ENCODE results near the gene NAP1L5. TPM values are rescaled to one million over a fixed set of nuclear protein-coding genes. Genes with fewer than 3 reads are reported as not detected.

The NAP1L5 gene
- total RNA-seq, 1 donor from 2014 or later, result 4.2 TPM

DNA sequence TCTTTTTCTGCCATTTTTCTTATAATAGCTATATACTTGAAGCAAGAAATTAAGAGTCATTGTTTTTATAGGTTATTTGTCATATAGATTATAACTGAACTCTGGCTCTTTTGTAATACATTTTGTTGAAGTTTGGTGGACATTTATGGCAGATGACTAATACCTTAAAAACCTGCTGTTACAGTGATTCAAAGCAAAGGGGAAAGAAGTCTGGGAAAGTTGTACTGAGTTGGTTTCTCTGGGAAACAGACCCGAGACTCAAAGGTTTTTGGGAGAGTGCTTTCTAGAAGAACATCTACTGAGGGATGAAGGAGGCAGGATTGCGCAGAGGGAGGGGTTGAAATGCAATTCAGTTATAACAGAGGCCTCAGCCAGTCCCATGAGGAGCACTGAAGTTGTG is 35.9 kb downstream of the NAP1L5 start:
- intact Hi-C loops (cut with micrococcal nuclease), result loop anchor here (2.0 kb wide), 1 partner anchor 69 kb away; the partner anchor contains the start of gene HERC3

DNA sequence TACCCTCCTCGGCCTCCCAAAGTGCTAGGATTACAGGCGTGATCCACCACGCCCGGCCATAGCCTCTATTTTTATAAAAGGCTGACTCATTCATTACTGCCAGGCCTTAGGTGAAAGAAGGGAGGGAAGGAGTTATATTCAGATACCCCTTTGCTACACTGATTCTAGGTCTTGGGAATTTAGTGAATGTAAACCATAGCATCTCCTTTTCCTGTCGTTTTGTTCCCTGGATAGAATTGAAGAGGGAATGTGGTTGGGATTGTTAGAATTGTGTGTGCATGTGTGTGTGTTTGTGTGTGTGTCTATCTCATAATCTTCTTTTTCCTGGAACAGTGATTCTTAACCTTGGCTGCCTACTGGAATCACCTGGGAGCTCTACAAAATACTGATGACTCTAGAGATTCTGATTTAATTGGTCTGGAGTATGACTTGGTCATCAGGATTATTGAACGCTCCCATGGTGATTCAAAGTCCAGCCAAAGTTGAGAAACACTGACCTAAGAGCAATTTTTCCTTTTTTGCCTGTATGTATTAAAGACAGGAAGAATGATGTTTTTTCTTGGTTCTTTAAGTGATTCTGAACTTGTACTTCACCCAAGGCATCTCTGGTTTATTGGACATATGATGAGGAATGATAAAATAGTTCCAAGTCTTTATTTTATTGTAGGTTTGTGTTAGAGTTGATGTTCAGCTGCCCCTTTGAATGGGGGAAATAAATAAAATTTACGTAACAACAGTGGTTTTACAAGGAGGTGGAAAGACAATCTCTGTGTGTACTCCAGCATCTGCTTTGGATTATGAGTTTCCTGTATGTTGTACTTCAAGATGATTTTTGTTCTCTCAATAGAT is 37.0 kb downstream of the NAP1L5 start:
- intact Hi-C loops (cut with micrococcal nuclease), result loop anchor here (2.0 kb wide), 1 partner anchor 68 kb away; the partner anchor contains the start of gene HERC3

DNA sequence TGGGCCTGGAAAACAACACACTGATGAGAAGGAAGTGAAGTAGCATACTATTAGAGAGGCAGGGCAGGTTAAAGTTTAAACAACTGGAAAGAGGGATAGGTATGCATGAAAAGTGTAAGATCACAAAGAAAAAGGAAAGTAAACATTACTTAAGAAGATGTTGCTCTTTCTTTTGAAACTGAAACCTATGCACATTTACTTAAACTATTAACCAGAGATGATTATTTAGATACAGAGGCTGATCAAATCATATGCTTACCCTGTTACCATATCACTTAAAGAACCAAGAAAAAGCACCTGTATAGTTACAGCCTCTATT is 37.8 kb downstream of the NAP1L5 start:
- intact Hi-C loops (cut with micrococcal nuclease), result loop anchor here (1.0 to 2.0 kb wide), 3 partner anchors 67 to 134 kb away; partner anchors contain the start of gene HERC3

DNA sequence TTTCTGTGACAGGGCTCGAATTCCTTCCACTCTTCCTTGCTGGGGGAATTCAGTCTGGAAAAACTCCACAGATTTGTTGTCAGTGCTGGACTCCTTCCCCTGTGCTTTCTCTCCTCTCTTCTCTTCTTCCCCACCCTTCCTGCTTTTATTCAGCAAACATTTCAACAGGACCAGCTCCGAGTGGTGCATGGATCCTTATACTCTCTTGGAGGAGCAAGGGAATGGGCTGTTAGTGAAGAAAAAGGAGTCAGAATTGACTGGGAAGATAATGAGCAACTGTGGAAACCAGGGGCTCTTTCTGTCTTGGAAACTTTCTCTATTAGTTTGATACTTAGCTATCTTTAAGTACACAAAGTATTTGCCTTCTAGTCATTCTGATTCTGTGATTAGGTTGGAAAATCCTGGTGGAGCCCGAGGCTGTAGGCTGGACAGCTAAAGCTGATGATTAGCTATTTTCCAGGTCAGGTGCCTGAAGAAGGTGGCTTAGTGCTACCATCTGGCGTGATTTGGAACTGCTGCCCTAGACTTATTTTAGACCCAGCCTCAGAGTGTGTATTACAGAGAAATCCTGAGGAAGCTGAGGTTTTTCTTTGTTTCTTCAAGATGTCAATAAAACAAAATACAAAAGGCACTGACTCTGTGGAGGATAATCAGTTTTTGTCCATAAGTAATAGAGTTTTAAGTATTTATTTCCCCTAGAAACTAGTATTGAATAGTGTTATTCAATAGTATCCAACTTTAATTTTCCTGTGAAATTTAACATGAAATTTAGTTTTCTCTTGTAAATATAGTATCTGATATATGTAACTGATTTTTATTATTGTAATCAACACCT is 38.4 kb downstream of the NAP1L5 start:
- intact Hi-C loops (cut with micrococcal nuclease), result loop anchor here (1.0 kb wide), 2 partner anchors 120 to 133 kb away; no protein-coding TSS in a partner anchor

DNA sequence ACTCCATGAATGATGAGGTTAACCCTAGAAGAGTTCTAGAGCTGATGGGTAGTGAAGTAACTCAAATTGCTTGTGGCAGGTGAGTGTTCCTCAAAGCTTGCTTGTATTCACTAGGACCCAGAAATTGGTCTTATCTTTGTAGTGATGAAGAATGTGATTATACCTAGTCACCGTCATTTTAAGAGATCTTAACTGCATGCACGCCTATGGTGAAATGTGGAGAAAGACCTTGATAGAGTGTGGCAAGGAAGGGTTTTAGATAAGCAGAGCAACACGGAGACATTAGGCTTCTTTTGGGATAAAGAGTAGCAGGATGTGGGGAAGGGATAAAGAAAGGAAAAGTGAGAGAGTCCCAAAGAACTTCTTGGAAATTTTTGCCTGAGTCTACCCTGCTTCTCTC is 42.4 kb downstream of the NAP1L5 start:
- intact Hi-C loops (cut with micrococcal nuclease), result no loop called here

DNA sequence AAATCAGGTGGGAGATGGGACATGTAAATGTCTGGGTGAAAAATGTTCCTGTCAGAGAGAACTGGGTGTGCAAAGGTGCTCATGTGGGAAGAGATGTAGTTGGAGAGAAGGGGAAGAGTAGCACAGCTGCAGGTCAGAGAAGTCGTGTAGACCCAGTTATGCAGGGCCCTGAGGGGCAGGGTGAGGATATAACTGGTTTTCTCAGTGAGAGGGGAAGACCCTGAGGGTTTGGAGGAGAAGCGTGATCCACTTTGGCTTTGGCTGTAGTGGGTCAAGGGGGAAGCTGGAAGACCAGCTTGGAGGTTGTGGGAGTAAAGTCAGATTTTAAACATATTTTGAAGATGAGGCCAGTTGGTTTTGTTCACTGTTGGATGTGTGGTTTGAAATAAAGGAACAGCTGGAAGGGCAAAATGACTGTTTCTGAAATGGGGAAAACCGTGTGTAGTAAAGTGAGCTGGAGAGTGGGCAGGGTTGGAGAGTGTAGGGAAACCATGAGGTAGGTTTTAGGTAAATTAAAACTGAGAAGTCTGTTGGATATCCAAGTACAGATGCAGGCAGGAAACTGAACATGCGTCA is 44.2 kb downstream of the NAP1L5 start:
- intact Hi-C loops (cut with micrococcal nuclease), result no loop called here

DNA sequence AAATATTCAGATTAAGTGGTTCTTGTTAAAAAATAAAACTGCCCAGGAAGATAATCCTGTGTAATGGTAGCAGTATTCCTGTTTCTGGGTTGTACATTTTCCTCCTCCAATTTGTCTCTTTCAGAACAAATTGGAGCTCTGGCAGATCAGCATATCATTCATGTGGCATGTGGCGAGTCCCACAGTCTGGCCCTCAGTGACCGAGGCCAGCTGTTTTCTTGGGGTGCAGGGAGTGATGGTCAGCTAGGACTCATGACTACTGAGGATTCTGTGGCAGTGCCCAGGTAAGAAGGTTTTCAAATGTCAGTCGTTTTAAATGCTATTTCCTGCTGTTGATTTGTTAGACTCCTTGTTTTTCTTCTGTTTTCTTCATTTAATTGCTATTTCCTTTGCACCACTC is 47.9 kb downstream of the NAP1L5 start:
- intact Hi-C loops (cut with micrococcal nuclease), result no loop called here

DNA sequence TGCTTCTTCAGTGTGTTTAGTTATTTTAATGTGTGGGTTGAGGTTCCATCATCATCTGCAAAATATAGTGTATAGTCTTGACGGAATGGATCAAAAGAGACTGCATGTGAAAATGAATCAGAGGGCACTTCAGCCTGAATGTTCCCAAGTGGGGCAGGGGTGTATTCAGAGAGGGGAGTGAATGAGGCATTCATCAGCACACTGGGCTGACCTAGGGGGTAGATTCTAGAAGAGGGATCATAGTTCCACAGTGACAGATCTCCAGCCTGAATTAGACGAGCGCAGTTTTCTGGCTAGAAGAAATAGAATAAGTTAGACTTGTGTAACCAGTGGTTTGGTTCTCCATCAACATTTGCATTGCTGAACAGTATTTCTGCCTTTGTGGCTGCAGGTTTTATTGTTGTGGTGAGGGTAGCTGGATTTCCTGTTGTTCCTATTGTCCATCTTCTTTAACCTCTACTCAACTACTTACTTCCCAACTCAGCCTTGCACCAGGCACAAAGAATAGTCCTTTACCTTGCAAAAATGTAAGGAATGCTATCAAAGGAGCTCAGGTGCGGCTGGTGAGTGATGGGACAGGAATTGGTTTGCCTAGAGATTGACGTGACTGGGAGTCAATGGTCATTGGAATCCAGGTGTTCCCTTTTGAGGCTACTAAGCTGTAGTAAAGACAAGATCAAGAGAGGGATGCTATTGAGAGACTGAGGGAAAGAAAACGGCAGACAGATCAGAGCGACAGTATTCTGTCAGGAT is 50.9 kb downstream of the NAP1L5 start:
- intact Hi-C loops (cut with micrococcal nuclease), result no loop called here

DNA sequence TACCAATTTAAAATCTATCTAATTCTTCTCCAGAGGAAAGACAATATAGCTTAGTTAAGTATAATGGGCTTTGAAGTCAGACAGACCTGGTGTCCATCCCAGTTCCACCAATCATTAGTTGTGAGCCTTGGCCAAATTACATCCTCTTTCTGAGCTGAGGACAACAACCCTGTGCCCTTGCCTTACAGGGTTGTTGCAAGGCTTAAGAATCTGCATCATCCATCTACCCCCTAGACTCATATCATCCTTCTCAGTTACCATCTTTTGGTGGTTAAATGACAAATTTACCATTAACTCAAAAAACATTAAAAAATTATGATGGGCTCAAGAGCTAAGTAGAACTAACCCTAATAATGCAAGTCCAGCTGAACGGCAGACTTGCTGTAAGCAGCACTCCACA is 51.6 kb downstream of the NAP1L5 start:
- intact Hi-C loops (cut with micrococcal nuclease), result no loop called here

Other genes starting within 250 kb of the NAP1L5 start
- 17.3 and 19.2 TPM in 2 replicates for gene HERC5, start 240.7 kb downstream of the NAP1L5 start, total RNA-seq
- 46.2 and 47.2 TPM in 2 replicates for gene PYURF, start 174.1 kb downstream of the NAP1L5 start, total RNA-seq
- 32.3 and 32.7 TPM in 2 replicates for gene HERC3, start 105.3 kb downstream of the NAP1L5 start, total RNA-seq

All from T-helper 2 cell treated with Interferon-gamma antibody and Interleukin-4, amounts not matched to agents 100 ng/mL and 5 ng/mL, for 36 hours (primary cell).